A673 (cell line): ENCODE measurements around the gene TUBB.

ENCODE experiments used
- EZH2 ChIP-seq: fragments of 200-600 bp; sonication (generic); IDR thresholded peaks from 2 replicates; pipeline ENCODE4 v1.6.1; 2017; ENCODE audit warnings: borderline replicate concordance, low read depth, mild to moderate bottlenecking, mixed read lengths, antibody characterized with exemption, low read length; ENCODE audit not compliant: poor library complexity, severe bottlenecking
- TF ChIP-seq, protein P1 (sequence below): fragments of 300-800, 200-600 bp; sonication (generic); conservative IDR thresholded peaks from 2 replicates; pipeline ENCODE4 v1.5.1; 2017; ENCODE audit warnings: low read depth, mild to moderate bottlenecking, antibody characterized with exemption, low read length, moderate library complexity, mixed read lengths

DNA sequence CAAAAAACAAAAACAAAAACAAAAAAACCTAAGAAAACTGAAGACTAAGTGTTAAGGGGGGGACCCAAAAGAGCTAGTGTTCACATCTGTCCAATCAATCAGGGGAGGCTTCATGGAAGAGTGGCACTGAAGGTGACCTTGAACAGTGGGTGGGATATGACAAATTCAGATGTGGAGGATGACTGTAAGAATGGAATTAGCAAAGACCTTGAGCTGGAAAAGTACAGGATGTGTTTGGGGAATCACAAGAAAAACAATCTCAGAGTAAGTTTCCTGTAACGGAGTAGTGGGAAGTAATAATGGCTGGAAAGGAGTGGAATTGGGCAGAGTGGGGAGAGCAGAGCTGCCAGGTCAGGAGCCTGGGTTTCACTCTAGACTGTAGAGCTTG lies 27.1 kb downstream of the TUBB start:
- TF ChIP-seq, protein P1, sequence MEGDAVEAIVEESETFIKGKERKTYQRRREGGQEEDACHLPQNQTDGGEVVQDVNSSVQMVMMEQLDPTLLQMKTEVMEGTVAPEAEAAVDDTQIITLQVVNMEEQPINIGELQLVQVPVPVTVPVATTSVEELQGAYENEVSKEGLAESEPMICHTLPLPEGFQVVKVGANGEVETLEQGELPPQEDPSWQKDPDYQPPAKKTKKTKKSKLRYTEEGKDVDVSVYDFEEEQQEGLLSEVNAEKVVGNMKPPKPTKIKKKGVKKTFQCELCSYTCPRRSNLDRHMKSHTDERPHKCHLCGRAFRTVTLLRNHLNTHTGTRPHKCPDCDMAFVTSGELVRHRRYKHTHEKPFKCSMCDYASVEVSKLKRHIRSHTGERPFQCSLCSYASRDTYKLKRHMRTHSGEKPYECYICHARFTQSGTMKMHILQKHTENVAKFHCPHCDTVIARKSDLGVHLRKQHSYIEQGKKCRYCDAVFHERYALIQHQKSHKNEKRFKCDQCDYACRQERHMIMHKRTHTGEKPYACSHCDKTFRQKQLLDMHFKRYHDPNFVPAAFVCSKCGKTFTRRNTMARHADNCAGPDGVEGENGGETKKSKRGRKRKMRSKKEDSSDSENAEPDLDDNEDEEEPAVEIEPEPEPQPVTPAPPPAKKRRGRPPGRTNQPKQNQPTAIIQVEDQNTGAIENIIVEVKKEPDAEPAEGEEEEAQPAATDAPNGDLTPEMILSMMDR: no peak
- no peak for TF ChIP-seq EZH2
